ENCODE data around the gene DLGAP1.

The DLGAP1 gene

DNA sequence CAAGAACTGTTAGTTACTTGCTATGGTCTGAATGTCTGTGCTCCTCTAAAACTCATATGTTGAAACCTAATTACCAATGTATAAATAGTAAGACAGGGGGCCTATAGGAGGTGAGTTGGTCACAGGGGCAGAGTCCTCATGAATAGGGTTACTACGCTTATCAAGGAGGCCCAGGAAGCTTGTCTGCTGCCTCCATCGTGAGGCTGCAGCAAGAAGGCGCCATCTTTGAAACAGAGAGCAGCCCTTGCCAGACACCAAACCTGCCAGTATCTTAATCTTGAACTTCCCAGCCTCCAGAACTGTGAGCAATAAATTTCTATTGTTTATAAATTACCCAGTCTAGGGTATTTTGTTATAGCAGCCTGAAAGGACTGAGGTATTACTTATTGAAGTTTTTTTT is 926.0 kb downstream of the DLGAP1 start:
- no peaks in the 10 kb centered on the region for H4K20me1 ChIP-seq (ENCODE audit: low read depth, low read length)
- H3K27ac ChIP-seq (ENCODE audit: low read depth, low read length): no peak overlapping the region
- H3K9ac ChIP-seq (ENCODE audit: low read length): no peak overlapping the region
- no peaks in the 10 kb centered on the region for H3K36me3 ChIP-seq (ENCODE audit: low read length)
- TF ChIP-seq, protein P1, sequence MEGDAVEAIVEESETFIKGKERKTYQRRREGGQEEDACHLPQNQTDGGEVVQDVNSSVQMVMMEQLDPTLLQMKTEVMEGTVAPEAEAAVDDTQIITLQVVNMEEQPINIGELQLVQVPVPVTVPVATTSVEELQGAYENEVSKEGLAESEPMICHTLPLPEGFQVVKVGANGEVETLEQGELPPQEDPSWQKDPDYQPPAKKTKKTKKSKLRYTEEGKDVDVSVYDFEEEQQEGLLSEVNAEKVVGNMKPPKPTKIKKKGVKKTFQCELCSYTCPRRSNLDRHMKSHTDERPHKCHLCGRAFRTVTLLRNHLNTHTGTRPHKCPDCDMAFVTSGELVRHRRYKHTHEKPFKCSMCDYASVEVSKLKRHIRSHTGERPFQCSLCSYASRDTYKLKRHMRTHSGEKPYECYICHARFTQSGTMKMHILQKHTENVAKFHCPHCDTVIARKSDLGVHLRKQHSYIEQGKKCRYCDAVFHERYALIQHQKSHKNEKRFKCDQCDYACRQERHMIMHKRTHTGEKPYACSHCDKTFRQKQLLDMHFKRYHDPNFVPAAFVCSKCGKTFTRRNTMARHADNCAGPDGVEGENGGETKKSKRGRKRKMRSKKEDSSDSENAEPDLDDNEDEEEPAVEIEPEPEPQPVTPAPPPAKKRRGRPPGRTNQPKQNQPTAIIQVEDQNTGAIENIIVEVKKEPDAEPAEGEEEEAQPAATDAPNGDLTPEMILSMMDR (IDR thresholded peaks at IDR 0.05; ENCODE audit: insufficient read depth, low read length, poor library complexity, severe bottlenecking): no peak
- no peak for TF ChIP-seq EZH2phosphoT487 (conservative IDR thresholded peaks at IDR 0.05; ENCODE audit: low read length)
- no peak overlapping the region for H3K4me2 ChIP-seq (ENCODE audit: low read depth, low read length, poor library complexity, severe bottlenecking)
- H3K27me3 ChIP-seq (ENCODE audit: low read length): no peaks in the 10 kb centered on the region
- H3K9me2 ChIP-seq (replicated peaks; ENCODE audit: insufficient read depth, low read length): no peaks in the 10 kb centered on the region
- no peak overlapping the region for H2AFZ ChIP-seq (ENCODE audit: low read depth, low read length, severe bottlenecking)
- H3K79me2 ChIP-seq (ENCODE audit: insufficient read depth, low read length): no peaks in the 10 kb centered on the region
- no peaks in the 10 kb centered on the region for H3K9me3 ChIP-seq (ENCODE audit: insufficient read depth, low read length)
- H3F3A ChIP-seq (ENCODE audit: insufficient read depth): no peaks in the 10 kb centered on the region
- no peak overlapping the region for H3K4me3 ChIP-seq (ENCODE audit: insufficient read depth, low read length, poor library complexity, severe bottlenecking)

DNA sequence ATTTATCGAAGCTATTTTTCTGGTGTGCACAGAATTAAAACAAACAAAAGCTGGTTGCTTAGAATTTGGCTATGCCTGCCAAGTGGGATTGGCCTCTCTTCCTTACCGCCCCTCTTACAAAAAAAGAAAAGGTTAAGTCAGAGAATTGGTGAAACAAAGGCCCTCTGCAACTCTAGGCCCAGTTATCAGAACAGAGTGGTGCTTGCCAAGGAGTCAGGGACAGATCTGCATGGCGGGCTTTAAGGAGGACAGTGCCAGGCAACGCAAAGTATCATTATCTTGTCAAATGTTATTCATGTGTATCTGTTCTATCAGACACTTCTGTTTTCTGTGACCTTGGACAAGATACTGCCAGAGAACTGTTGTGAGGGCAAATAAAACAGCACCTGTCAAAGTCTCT is 926.9 kb downstream of the DLGAP1 start:
- H3K9me2 ChIP-seq (replicated peaks; ENCODE audit: insufficient read depth, low read length): no peaks in the 10 kb centered on the region
- no peaks in the 10 kb centered on the region for H4K20me1 ChIP-seq (ENCODE audit: low read depth, low read length)
- H3F3A ChIP-seq (ENCODE audit: insufficient read depth): no peaks in the 10 kb centered on the region
- no peak overlapping the region for H3K4me2 ChIP-seq (ENCODE audit: low read depth, low read length, poor library complexity, severe bottlenecking)
- no peak overlapping the region for H3K4me3 ChIP-seq (ENCODE audit: insufficient read depth, low read length, poor library complexity, severe bottlenecking)
- no peak overlapping the region for H2AFZ ChIP-seq (ENCODE audit: low read depth, low read length, severe bottlenecking)
- H3K79me2 ChIP-seq (ENCODE audit: insufficient read depth, low read length): no peaks in the 10 kb centered on the region
- no peak for TF ChIP-seq EZH2phosphoT487 (conservative IDR thresholded peaks at IDR 0.05; ENCODE audit: low read length)
- TF ChIP-seq, protein P1 (IDR thresholded peaks at IDR 0.05; ENCODE audit: insufficient read depth, low read length, poor library complexity, severe bottlenecking): no peak
- no peaks in the 10 kb centered on the region for H3K36me3 ChIP-seq (ENCODE audit: low read length)
- H3K27ac ChIP-seq (ENCODE audit: low read depth, low read length): no peak overlapping the region
- no peaks in the 10 kb centered on the region for H3K9me3 ChIP-seq (ENCODE audit: insufficient read depth, low read length)
- no peak overlapping the region for H3K9ac ChIP-seq (ENCODE audit: low read length)
- no peaks in the 10 kb centered on the region for H3K27me3 ChIP-seq (ENCODE audit: low read length)

DNA sequence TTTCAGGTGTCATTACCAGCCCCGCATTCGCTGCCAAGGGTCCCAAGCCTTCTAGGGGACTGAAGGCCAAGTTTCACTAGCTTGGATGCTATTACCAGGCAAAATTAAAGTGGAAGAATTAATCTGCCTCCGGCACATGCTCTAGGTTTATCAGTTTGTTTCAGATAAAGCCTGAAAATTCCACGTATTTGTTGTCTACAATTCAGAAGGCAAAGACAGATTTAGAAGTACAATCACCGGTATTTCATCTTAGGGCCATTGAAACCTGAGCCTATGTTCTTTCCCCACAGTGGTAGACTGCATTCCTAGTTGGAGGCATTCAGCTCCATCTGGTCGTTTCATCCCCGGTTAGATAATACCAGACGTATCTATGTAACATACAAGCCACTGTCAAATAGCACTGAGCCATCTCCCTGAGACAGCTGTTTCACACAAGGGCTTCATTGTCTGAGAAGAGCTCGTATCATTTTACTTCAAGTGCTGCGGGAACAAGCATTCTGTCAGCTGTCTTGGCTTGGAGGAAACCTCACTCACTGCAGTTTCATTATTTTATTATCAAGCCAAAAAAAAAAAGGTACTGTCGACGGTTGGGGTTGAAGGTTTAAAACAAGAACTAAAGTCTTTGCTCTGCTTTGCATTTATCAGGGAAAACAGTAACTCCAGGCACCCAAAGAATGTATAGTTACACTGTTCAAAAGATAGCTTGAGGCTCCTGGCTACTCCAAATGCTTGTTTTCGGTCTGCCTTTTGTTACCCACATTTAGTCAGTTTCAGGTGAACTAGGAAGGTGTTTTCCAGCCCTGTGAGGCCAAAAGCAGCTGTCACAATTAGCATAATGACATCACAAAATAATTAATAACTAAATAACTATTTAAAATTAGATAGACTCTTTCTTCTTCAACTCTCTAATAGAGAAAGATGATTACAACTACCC is 928.4 kb downstream of the DLGAP1 start:
- H3K9me3 ChIP-seq (ENCODE audit: insufficient read depth, low read length): no peaks in the 10 kb centered on the region
- no peaks in the 10 kb centered on the region for H3K79me2 ChIP-seq (ENCODE audit: insufficient read depth, low read length)
- H3K36me3 ChIP-seq (ENCODE audit: low read length): no peaks in the 10 kb centered on the region
- no peak overlapping the region for H2AFZ ChIP-seq (ENCODE audit: low read depth, low read length, severe bottlenecking)
- H3F3A ChIP-seq (ENCODE audit: insufficient read depth): no peaks in the 10 kb centered on the region
- TF ChIP-seq, protein P1 (IDR thresholded peaks at IDR 0.05; ENCODE audit: insufficient read depth, low read length, poor library complexity, severe bottlenecking): no peak
- no peak for TF ChIP-seq EZH2phosphoT487 (conservative IDR thresholded peaks at IDR 0.05; ENCODE audit: low read length)
- H3K4me2 ChIP-seq (ENCODE audit: low read depth, low read length, poor library complexity, severe bottlenecking): no peak overlapping the region
- no peaks in the 10 kb centered on the region for H3K9me2 ChIP-seq (replicated peaks; ENCODE audit: insufficient read depth, low read length)
- H3K27me3 ChIP-seq (ENCODE audit: low read length): no peaks in the 10 kb centered on the region
- no peak overlapping the region for H3K4me3 ChIP-seq (ENCODE audit: insufficient read depth, low read length, poor library complexity, severe bottlenecking)
- H3K9ac ChIP-seq (ENCODE audit: low read length): no peak overlapping the region
- H4K20me1 ChIP-seq (ENCODE audit: low read depth, low read length): no peaks in the 10 kb centered on the region
- H3K27ac ChIP-seq (ENCODE audit: low read depth, low read length): no peak overlapping the region
